Thyroid gland (tissue), 4 donors: ENCODE measurements around the gene KCNG1. TPM values are rescaled to one million over a fixed set of nuclear protein-coding genes. Genes with fewer than 3 reads are reported as not detected.

ENCODE experiments used
- DNase-seq, 2 donors: peaks; one replicate each; pipeline ENCODE4 v3.0.0-alpha.2; 2019
- H3K27ac ChIP-seq, 3 donors: fragments of 200-600 bp; sonication (generic); 1 replicate in 2 of 3; 2 replicates in 1 of 3; pipeline ENCODE4 v1.5.1; 2016 to 2019; ENCODE audit warnings: mild to moderate bottlenecking in 1 of 3, moderate library complexity in 1 of 3
- H3K27me3 ChIP-seq: fragments of 200-600 bp; sonication (generic); one replicate; pipeline ENCODE4 v1.5.1; 2019
- H3K36me3 ChIP-seq, 2 donors: fragments of 200-600 bp; sonication (generic); one replicate each; pipeline ENCODE4 v1.5.1; 2016 to 2019
- H3K4me1 ChIP-seq, 2 donors: fragments of 200-600 bp; sonication (generic); one replicate each; pipeline ENCODE4 v1.5.1; 2017 to 2019
- H3K4me3 ChIP-seq, 3 donors: fragments of 200-600 bp; sonication (generic); replicated peaks in 1 of 3; 1 replicate in 2 of 3; 2 replicates in 1 of 3; pipeline ENCODE4 v1.5.1; 2016; ENCODE audit warnings: mild to moderate bottlenecking in 1 of 3
- H3K9me3 ChIP-seq: fragments of 200-600 bp; sonication (generic); one replicate; pipeline ENCODE4 v1.5.1; 2017
- CTCF ChIP-seq, 6 experiments: fragments of 200-600 bp in 3 of 6; fragments of 450-650 bp in 3 of 6; sonication (generic) in 3 of 6; IDR thresholded peaks; one replicate each; pipeline ENCODE4 v1.5.1; 2016 to 2019; ENCODE audit warnings: antibody characterized with exemption in 6 of 6, mild to moderate bottlenecking in 2 of 6, inconsistent platforms in 1 of 6, moderate library complexity in 1 of 6
- POLR2A ChIP-seq, 2 donors: fragments of 450-650 bp; IDR thresholded peaks; one replicate each; pipeline ENCODE4 v1.6.1; 2017; ENCODE audit warnings: antibody characterized with exemption in 2 of 2, mild to moderate bottlenecking in 2 of 2, moderate library complexity in 1 of 2
- WGBS, 2 donors: methylation state at CpG; one replicate each; pipeline ENCODE4 v1.1.5; 2017; 5-methylcytosine and 5-hydroxymethylcytosine counted together
- intact Hi-C: fragments of 100-400 bp; cut with DNase I; formaldehyde crosslinking; loops from one replicate; pipeline ENCODE4 v1.15.1; 2023
- total RNA-seq, 4 donors: library from RNA; depleted of rRNA; stranded (reverse); fragments of >200 nt; gene quantifications; one replicate each; pipeline ENCODE4 v1.2.3, GENCODE V29; 2016

Gene KCNG1
- total RNA-seq, 4 donors from 2014 or later = 0.13 TPM; not detected in 3

DNA sequence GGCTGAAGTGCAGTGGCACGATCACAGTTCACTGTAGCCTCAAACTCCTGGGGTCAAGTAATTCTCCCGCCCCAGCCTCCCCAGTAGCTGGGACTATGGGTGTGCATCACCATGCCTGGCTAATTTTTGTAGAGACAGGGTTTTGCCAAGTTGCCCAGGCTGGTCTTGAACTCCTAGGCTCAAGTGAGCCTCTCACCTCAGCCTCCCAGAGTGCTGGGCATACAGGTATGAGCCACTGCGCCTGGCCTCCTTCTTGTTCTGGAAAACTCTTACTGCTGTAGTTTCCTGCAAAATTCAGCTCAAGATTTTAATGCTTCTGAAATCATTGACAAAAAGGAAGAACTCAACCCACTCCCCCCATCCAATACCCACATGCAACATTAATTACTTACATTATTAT is 21.9 kb upstream of the KCNG1 start:
- H3K4me3 ChIP-seq = no peak overlapping the region
- no peaks in the 10 kb centered on the region for H3K9me3 ChIP-seq
- H3K27ac ChIP-seq = no peak overlapping the region
- no peak for DNase-seq
- 86 to 91% methylated on average over 3 of the region's 3 CpGs for WGBS, 2 donors
- H3K36me3 ChIP-seq = no peaks in the 10 kb centered on the region
- no peaks in the 10 kb centered on the region for H3K27me3 ChIP-seq
- intact Hi-C loops = no loop called here
- TF ChIP-seq POLR2A (IDR thresholded peaks at IDR 0.05) (no peak), CTCF (IDR thresholded peaks at IDR 0.05) (no peak)
- H3K4me1 ChIP-seq = no peaks in the 10 kb centered on the region

- H3K27me3 ChIP-seq = no peaks in the 10 kb centered on the region
- 88 to 92% methylated on average over 5 of the region's 5 CpGs for WGBS, 2 donors
- no peak for TF ChIP-seq POLR2A (IDR thresholded peaks at IDR 0.05)
- TF ChIP-seq CTCF (IDR thresholded peaks at IDR 0.05) = no peak
- H3K36me3 ChIP-seq = no peaks in the 10 kb centered on the region
- H3K4me3 ChIP-seq = no peak overlapping the region
- H3K9me3 ChIP-seq = no peaks in the 10 kb centered on the region
- intact Hi-C loops = no loop called here
- DNase-seq = no peak
- no peak overlapping the region for H3K27ac ChIP-seq
- H3K4me1 ChIP-seq = no peaks in the 10 kb centered on the region
Measured at GRCh38 chr20:51043811-51044210, 20.9 kb upstream of the KCNG1 start.

DNA sequence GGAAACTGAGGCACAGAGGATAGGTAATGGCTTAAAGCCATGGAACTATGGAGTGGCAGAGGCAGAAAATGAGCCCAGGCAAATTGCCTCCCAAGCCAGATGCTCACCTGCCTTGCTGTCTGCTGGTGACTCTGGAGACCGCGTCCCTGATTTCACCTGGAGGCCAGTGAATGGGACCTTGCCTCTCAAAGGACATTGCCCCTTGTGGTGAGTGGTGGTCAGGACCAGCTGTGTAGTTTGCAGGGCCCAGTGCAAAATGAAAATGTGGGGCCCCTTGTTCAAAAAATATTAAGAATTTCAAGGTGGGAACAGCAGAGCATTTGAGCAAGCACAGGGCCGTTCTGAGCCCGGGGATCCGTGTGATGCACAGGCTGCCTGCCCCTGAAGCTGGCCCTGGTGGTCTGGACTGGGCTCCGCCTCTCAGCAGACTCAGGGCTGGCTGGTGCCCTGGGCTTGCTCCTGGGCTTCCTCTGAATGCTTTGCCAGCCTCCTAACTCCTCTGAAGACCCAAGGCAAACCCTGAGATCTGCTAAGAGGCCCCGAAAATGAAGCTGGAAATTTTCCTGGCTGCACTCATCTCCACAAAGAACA is 19.8 kb upstream of the KCNG1 start:
- TF ChIP-seq POLR2A (IDR thresholded peaks at IDR 0.05) (no peak), CTCF (IDR thresholded peaks at IDR 0.05) (no peak)
- Histone ChIP-seq H3K4me3 (no peak overlapping the region), H3K27me3 (no peaks in the 10 kb centered on the region), H3K4me1 (no peaks in the 10 kb centered on the region), H3K27ac (no peak overlapping the region), H3K9me3 (no peaks in the 10 kb centered on the region), H3K36me3 (no peaks in the 10 kb centered on the region)
- intact Hi-C loops = no loop called here
- DNase-seq = no peak
- WGBS, 2 donors = 57 to 70% methylated on average over 6 to 7 of the region's 7 CpGs

- Histone ChIP-seq H3K27ac (no peak overlapping the region), H3K27me3 (no peaks in the 10 kb centered on the region), H3K4me3 (no peak overlapping the region), H3K36me3 (no peaks in the 10 kb centered on the region), H3K9me3 (no peaks in the 10 kb centered on the region), H3K4me1 (no peaks in the 10 kb centered on the region)
- intact Hi-C loops = no loop called here
- TF ChIP-seq CTCF (IDR thresholded peaks at IDR 0.05) (no peak), POLR2A (IDR thresholded peaks at IDR 0.05) (no peak)
- no peak for DNase-seq
- 47 to 52% methylated on average over 6 of the region's 6 CpGs for WGBS, 2 donors
Measured at GRCh38 chr20:51042064-51042463, 19.2 kb upstream of the KCNG1 start.

DNA sequence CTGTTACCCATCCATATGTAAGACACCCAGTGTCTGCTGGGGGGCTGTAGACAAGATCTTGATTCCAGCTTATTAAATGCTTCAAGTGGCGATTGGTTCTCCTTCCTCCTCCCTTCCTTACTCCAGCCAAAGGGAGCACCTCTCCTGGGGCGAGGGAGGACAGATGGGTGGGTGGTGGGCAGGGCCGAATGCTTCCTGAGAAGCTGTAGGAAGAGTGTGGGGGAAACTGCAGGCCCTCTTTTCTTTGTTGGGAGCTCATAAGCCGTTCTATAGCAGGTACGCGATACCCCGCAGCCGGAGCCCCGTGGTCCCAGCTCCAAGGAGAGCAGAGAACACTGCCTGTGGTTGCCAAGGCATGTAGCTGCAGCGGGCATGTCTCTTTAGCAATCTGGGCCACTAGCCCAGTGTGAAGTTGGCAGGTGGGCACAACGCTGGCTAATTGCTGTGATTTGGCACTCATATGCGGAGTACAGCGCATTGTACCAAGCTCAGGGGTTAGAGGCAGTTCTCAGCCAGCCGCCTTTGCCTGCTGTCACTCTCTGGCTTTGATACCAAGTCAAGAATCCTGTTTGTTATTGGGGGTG is 14.7 kb upstream of the KCNG1 start:
- intact Hi-C loops = no loop called here
- Histone ChIP-seq H3K27me3 (no peaks in the 10 kb centered on the region), H3K4me3 (no peak overlapping the region), H3K9me3 (no peaks in the 10 kb centered on the region), H3K36me3 (no peaks in the 10 kb centered on the region), H3K27ac (no peak overlapping the region), H3K4me1 (no peaks in the 10 kb centered on the region)
- WGBS, 2 donors = 91 to 93% methylated on average over 13 to 14 of the region's 14 CpGs
- TF ChIP-seq POLR2A (IDR thresholded peaks at IDR 0.05) (no peak), CTCF (IDR thresholded peaks at IDR 0.05) (no peak)
- DNase-seq = no peak
